Activated naive CD8-positive, alpha-beta T cell treated with anti-CD3 and anti-CD28 coated beads for 36 hours (primary cell): ENCODE measurements around the gene RANBP17. TPM values are rescaled to one million over a fixed set of nuclear protein-coding genes. Genes with fewer than 3 reads are reported as not detected.

Experiments used
- DNase-seq: peaks from one replicate; pipeline ENCODE4 v3.0.0; 2021
- H3K27ac Mint-ChIP-seq: one replicate; pipeline ENCODE4 v1.8.0; 2022; ENCODE audit warnings: mild to moderate bottlenecking, moderate library complexity, mixed read lengths
- H3K27me3 Mint-ChIP-seq: one replicate; pipeline ENCODE4 v1.8.0; 2022; ENCODE audit warnings: mild to moderate bottlenecking, mixed read lengths
- H3K36me3 Mint-ChIP-seq: one replicate; pipeline ENCODE4 v1.8.0; 2021; ENCODE audit warnings: mild to moderate bottlenecking, mixed read lengths
- H3K4me1 Mint-ChIP-seq: one replicate; pipeline ENCODE4 v1.8.0; 2021; ENCODE audit warnings: mixed read lengths
- H3K4me3 Mint-ChIP-seq: one replicate; pipeline ENCODE4 v1.8.0; 2022; ENCODE audit warnings: mild to moderate bottlenecking, moderate library complexity, mixed read lengths
- H3K9me3 Mint-ChIP-seq: one replicate; pipeline ENCODE4 v1.8.0; 2022; ENCODE audit warnings: mixed read lengths
- total RNA-seq, 2 experiments: library from RNA; stranded (reverse); gene quantifications; one replicate each; pipeline ENCODE4 v1.2.3, GENCODE V29; 2021

Gene RANBP17
- total RNA-seq, 2 experiments from 2014 or later, result 0.30 to 0.35 TPM

- Mint-ChIP-seq H3K27ac (no peak overlapping the region), H3K4me3 (no peak overlapping the region), H3K9me3 (no peaks in the 10 kb centered on the region), H3K27me3 (peaks cover 17% of the 10 kb centered on the region), H3K4me1 (no peaks in the 10 kb centered on the region), H3K36me3 (no peaks in the 10 kb centered on the region)
- DNase-seq, result peak; percentile 16
Measured at GRCh38 chr5:171342362-171343111, 480.7 kb downstream of the RANBP17 start.

DNA sequence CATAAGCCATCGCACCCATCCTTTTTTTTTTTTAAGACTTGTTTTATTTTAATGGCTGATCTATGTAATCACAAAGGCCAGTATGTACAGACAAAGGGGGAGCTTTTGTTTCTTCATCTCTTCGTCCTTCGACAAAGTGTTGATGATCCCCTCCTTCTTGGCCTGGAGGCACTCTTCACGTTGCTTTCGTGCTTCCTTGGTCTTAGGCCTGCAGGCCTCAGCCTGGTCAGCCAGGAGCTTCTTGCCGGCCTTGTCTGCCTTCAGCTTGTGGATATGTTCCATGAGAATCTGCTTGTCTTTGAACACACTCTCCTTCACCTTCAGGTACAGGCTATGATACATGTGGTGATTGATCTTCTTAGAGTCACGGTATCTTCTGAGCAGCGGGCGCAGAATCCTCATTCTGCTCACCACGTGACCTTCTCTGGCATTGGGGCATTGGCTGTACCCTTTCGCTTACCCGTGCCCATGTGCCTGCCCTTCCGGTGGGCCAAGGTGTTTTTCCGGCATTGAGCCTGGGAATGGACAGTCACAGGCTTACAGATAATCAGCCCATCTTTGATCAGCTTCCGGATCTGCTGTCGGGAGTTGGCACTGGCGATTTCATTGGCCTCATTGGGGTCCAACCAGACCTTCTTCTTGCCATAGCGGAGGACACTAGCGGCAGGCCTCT lies 483.3 kb downstream of the RANBP17 start:
- H3K27me3 Mint-ChIP-seq, result peaks cover 8% of the 10 kb centered on the region
- no peak overlapping the region for H3K4me3 Mint-ChIP-seq
- no peak for DNase-seq
- H3K36me3 Mint-ChIP-seq, result no peaks in the 10 kb centered on the region
- no peak overlapping the region for H3K27ac Mint-ChIP-seq
- H3K4me1 Mint-ChIP-seq, result no peaks in the 10 kb centered on the region
- H3K9me3 Mint-ChIP-seq, result no peaks in the 10 kb centered on the region

Other genes starting within 250 kb of the RANBP17 start
- gene GABRP, start 78.3 kb upstream of the RANBP17 start, total RNA-seq, result not detected